Pulmonary artery endothelial cell (primary cell): ENCODE results near the gene GPR108. TPM values are rescaled to one million over a fixed set of nuclear protein-coding genes. Genes with fewer than 3 reads are reported as not detected.
"Not testable (repeated sequence)": the region's sequence is repeated elsewhere in the genome, so short reads cannot be mapped to it uniquely, and the experiment has no call there.

Source experiments
- DNase-seq: peaks from one replicate; pipeline ENCODE4 v3.0.0-alpha.2; 2011; ENCODE audit warnings: low read depth, low spot score
- total RNA-seq: library from RNA; depleted of rRNA; stranded (reverse); fragments of >200 nt; gene quantifications from 2 replicates; pipeline ENCODE4 v1.2.3, GENCODE V29; 2014

GPR108 gene
- total RNA-seq, 1 donor from 2014 or later, result 44.4 TPM

GRCh38 chr19:6761053-6761676 is 23.8 kb upstream of the GPR108 start:
- no peak for DNase-seq

- DNase-seq, result no peak
Measured at GRCh38 chr19:6760606-6761005, 23.2 kb upstream of the GPR108 start.

GRCh38 chr19:6754653-6755463 is 17.5 kb upstream of the GPR108 start:
- no peak for DNase-seq

GRCh38 chr19:6754136-6754535 is 16.8 kb upstream of the GPR108 start:
- no peak for DNase-seq

GRCh38 chr19:6753178-6754031 is 16.0 kb upstream of the GPR108 start:
- no peak for DNase-seq

- no peak for DNase-seq
Measured at GRCh38 chr19:6752256-6753177, 15.1 kb upstream of the GPR108 start.

- DNase-seq, result no peak
Measured at GRCh38 chr19:6751189-6751588, 13.8 kb upstream of the GPR108 start.

- DNase-seq, result no peak
Measured at GRCh38 chr19:6750062-6750461, 12.7 kb upstream of the GPR108 start.

GRCh38 chr19:6748543-6748942 is 11.2 kb upstream of the GPR108 start:
- DNase-seq, result not testable (repeated sequence)

GRCh38 chr19:6745965-6746364 is 8.6 kb upstream of the GPR108 start:
- no peak for DNase-seq

GRCh38 chr19:6744381-6745301 is 7.3 kb upstream of the GPR108 start:
- DNase-seq, result no peak

GRCh38 chr19:6743714-6744380 is 6.5 kb upstream of the GPR108 start:
- no peak for DNase-seq

GRCh38 chr19:6743066-6743465 is 5.7 kb upstream of the GPR108 start:
- no peak for DNase-seq

GRCh38 chr19:6740589-6741343 is 3.4 kb upstream of the GPR108 start:
- no peak for DNase-seq

GRCh38 chr19:6739883-6740588 is 2.7 kb upstream of the GPR108 start:
- no peak for DNase-seq

GRCh38 chr19:6739390-6739882 is 2.1 kb upstream of the GPR108 start, which contains the start of gene TRIP10:
TSS of gene TRIP10 (plus strand) at chr19:6739680. CDS start at chr19:6739762, 82 bp downstream.
- no peak for DNase-seq

- no peak for DNase-seq
Measured at GRCh38 chr19:6738787-6739389, 1.5 kb upstream of the GPR108 start.
